Sigmoid colon (tissue), 4 donors: Measurements from ENCODE around the gene ZNF274.

ENCODE experiments used
- CTCF ChIP-seq, 4 experiments: fragments of 450-650 bp in 3 of 4; fragments of 200-600 bp in 1 of 4; IDR thresholded peaks; one replicate each; pipeline ENCODE4 v1.5.1; 2016 to 2019; ENCODE audit warnings: antibody characterized with exemption in 4 of 4, mild to moderate bottlenecking in 3 of 4, moderate library complexity in 2 of 4
- EP300 ChIP-seq, 4 donors: sonication (generic); formaldehyde crosslinking; IDR thresholded peaks; one replicate each; pipeline ENCODE4 v1.6.1; 2017; ENCODE audit warnings: antibody characterized with exemption in 4 of 4
- POLR2A ChIP-seq, 2 donors: fragments of 450-650 bp; IDR thresholded peaks; one replicate each; pipeline ENCODE4 v1.6.1; 2016; ENCODE audit warnings: antibody characterized with exemption in 2 of 2, mild to moderate bottlenecking in 2 of 2, moderate library complexity in 2 of 2
- POLR2AphosphoS5 ChIP-seq, 4 donors: sonication (generic); formaldehyde crosslinking; IDR thresholded peaks; one replicate each; pipeline ENCODE4 v1.6.1; 2017; ENCODE audit warnings: antibody characterized with exemption in 4 of 4

- no peak for TF ChIP-seq POLR2A (IDR thresholded peaks at IDR 0.05)
- TF ChIP-seq CTCF (IDR thresholded peaks at IDR 0.05), result no peak
- TF ChIP-seq EP300 (IDR thresholded peaks at IDR 0.05), result no peak
- no peak for TF ChIP-seq POLR2AphosphoS5 (IDR thresholded peaks at IDR 0.05)
Observed at GRCh38 chr19:58218899-58219298, 36.0 kb downstream of the ZNF274 start.
